Motor neuron (in vitro differentiated cells): ENCODE measurements around the gene NCOA5. TPM values are rescaled to one million over a fixed set of nuclear protein-coding genes. Genes with fewer than 3 reads are reported as not detected.

Experiments
- ATAC-seq, 8 experiments: fragments of 200-7000 bp; cut with Tn5 transposase; replicated peaks in 6 of 8; 2 replicates each; pipeline ENCODE4 v1.8.0; 2021; ENCODE audit warnings: mild to moderate bottlenecking in 8 of 8, moderate library complexity in 8 of 8
- H3K27ac ChIP-seq, 2 donors: fragments of 250-450 bp; sonication (Bioruptor Pico); 2 replicates each; pipeline ENCODE4 v1.9.0; 2021; ENCODE audit warnings: antibody characterized with exemption in 2 of 2, mild to moderate bottlenecking in 2 of 2, moderate library complexity in 1 of 2
- H3K4me1 ChIP-seq, 2 donors: fragments of 250-450 bp; sonication (Bioruptor Pico); replicated peaks in 1 of 2; 2 replicates each; pipeline ENCODE4 v1.6.1; 2021; ENCODE audit warnings: antibody characterized with exemption in 2 of 2, mild to moderate bottlenecking in 2 of 2, moderate library complexity in 1 of 2
- H3K4me3 ChIP-seq, 5 donors: fragments of 250-450 bp; sonication (Bioruptor Pico); 2 replicates each; pipeline ENCODE4 v1.9.0; 2021; ENCODE audit warnings: antibody characterized with exemption in 5 of 5, mild to moderate bottlenecking in 5 of 5, moderate library complexity in 4 of 5
- WGBS, 10 experiments: fragments of 450-650 bp; shearing (Covaris generic); methylation state at CpG; one replicate each; pipeline ENCODE4 v1.0.0; 2022; 5-methylcytosine and 5-hydroxymethylcytosine counted together
- in situ Hi-C, 9 experiments: fragments of 400-800 bp; cut with MboI; loops; one replicate each; pipeline ENCODE4 v1.15.0; 2021; ENCODE audit warnings: low sequenced_read_pairs in 9 of 9, low pct_unique_long_range_greater_than_20kb in 2 of 9; ENCODE audit not compliant: unreplicated experiment in 9 of 9
- total RNA-seq, 8 experiments: library from RNA; unstranded; fragments of 300-600 nt; gene quantifications; 2 replicates each; pipeline versions ENCODE4 v1.2.3 to v1.2.4, GENCODE V29; 2022

NCOA5 gene
- total RNA-seq, 8 experiments from 2014 or later: 11.9 to 44.1 (median 18.3) TPM

GRCh38 chr20:46063151-46063550 lies 26.6 kb downstream of the NCOA5 start:
- ATAC-seq: no peak
- in situ Hi-C loops: no loop called here
- 80 to 100% (median 95%) methylated on average over 1 to 7 of the region's 8 CpGs; no CpG with 5 or more reads in 3 of the 10 experiments for WGBS, 10 experiments
- Histone ChIP-seq H3K4me3 (no peak overlapping the region), H3K27ac (no peak overlapping the region), H3K4me1 (peaks cover 2 to 7% of the 10 kb centered on the region in 2 donors)

GRCh38 chr20:46062621-46063020 lies 27.1 kb downstream of the NCOA5 start:
- H3K4me3 ChIP-seq: no peak overlapping the region
- H3K4me1 ChIP-seq: peaks cover 2 to 12% of the 10 kb centered on the region in 2 donors
- in situ Hi-C loops: no loop called here
- no peak overlapping the region for H3K27ac ChIP-seq
- WGBS, 10 experiments: 70 to 100% (median 88%) methylated on average over 2 to 5 of the region's 12 CpGs; no CpG with 5 or more reads in 6 of the 10 experiments
- no peak for ATAC-seq

- in situ Hi-C loops: no loop called here
- WGBS, 10 experiments: 75 to 100% (median 97%) methylated on average over 1 to 4 of the region's 4 CpGs; no CpG with 5 or more reads in 6 of the 10 experiments
- no peak overlapping the region for H3K27ac ChIP-seq
Measured at GRCh38 chr20:46062151-46062550, 27.6 kb downstream of the NCOA5 start.

GRCh38 chr20:46060975-46061374 lies 28.8 kb downstream of the NCOA5 start:
- peaks cover 2 to 18% of the 10 kb centered on the region in 2 donors for H3K4me1 ChIP-seq
- WGBS, 10 experiments: 50 to 100% (median 80%) methylated on average over 1 to 3 of the region's 4 CpGs; no CpG with 5 or more reads in 5 of the 10 experiments
- no peak overlapping the region for H3K27ac ChIP-seq
- H3K4me3 ChIP-seq: no peak overlapping the region
- ATAC-seq: no peak
- in situ Hi-C loops: no loop called here

More at GRCh38 chr20:46062151-46062550, 27.6 kb downstream of the NCOA5 start:
- no peak overlapping the region for H3K4me3 ChIP-seq
- ATAC-seq: no peak
- H3K4me1 ChIP-seq: peaks cover 2 to 17% of the 10 kb centered on the region in 2 donors

GRCh38 chr20:46060301-46060881 lies 29.4 kb downstream of the NCOA5 start:
- no peak for ATAC-seq
- in situ Hi-C loops: no loop called here
- peaks cover 2 to 18% of the 10 kb centered on the region in 2 donors for H3K4me1 ChIP-seq
- 80 to 100% (median 86%) methylated on average over 1 to 2 of the region's 2 CpGs; no CpG with 5 or more reads in 3 of the 10 experiments for WGBS, 10 experiments
- no peak overlapping the region for H3K27ac ChIP-seq
- H3K4me3 ChIP-seq: no peak overlapping the region

- 0 to 27% (median 12%) methylated on average over 1 to 6 of the region's 35 CpGs; no CpG with 5 or more reads in 6 of the 10 experiments for WGBS, 10 experiments
- Histone ChIP-seq H3K27ac (no peak overlapping the region), H3K4me3 (peak overlapping the region in 3 of 5 donors; percentile 5 to 21 (median 9)), H3K4me1 (peaks cover 2 to 18% of the 10 kb centered on the region in 2 donors)
- ATAC-seq: peak; percentile 50 to 85 (median 80)
- in situ Hi-C loops: no loop called here
Measured at GRCh38 chr20:46058599-46059281, 31.0 kb downstream of the NCOA5 start.

- H3K4me3 ChIP-seq: peak overlapping the region in 3 of 5 donors; percentile 5 to 21 (median 9)
Measured at GRCh38 chr20:46057856-46058598, 31.7 kb downstream of the NCOA5 start.

GRCh38 chr20:46056970-46057855 lies 32.5 kb downstream of the NCOA5 start:
- WGBS, 10 experiments: 9 to 80% (median 33%) methylated on average over 1 to 14 of the region's 65 CpGs; no CpG with 5 or more reads in 5 of the 10 experiments
- Histone ChIP-seq H3K27ac (no peak overlapping the region), H3K4me1 (peaks cover 2 to 18% of the 10 kb centered on the region in 2 donors), H3K4me3 (peak overlapping the region in 2 of 5 donors; percentile 5 to 21)
- in situ Hi-C loops: no loop called here
- ATAC-seq: peak in 7 of 8 experiments; percentile 3 to 34 (median 8)

More at GRCh38 chr20:46057856-46058598, 31.7 kb downstream of the NCOA5 start:
- WGBS, 10 experiments: 0 to 80% (median 18%) methylated on average over 1 to 16 of the region's 66 CpGs; no CpG with 5 or more reads in 3 of the 10 experiments
- peak; percentile 54 to 88 (median 73) for ATAC-seq
- no peak overlapping the region for H3K27ac ChIP-seq
- peaks cover 2 to 18% of the 10 kb centered on the region in 2 donors for H3K4me1 ChIP-seq
- in situ Hi-C loops: no loop called here

- no peak overlapping the region for H3K27ac ChIP-seq
- peaks cover 2 to 18% of the 10 kb centered on the region in 2 donors for H3K4me1 ChIP-seq
- H3K4me3 ChIP-seq: no peak overlapping the region
- in situ Hi-C loops: no loop called here
- ATAC-seq: no peak
- 20 to 92% (median 52%) methylated on average over 1 to 3 of the region's 15 CpGs; no CpG with 5 or more reads in 2 of the 10 experiments for WGBS, 10 experiments
Measured at GRCh38 chr20:46056027-46056833, 33.5 kb downstream of the NCOA5 start.

GRCh38 chr20:46055269-46055668 lies 34.5 kb downstream of the NCOA5 start:
- H3K4me1 ChIP-seq: peaks cover 2 to 18% of the 10 kb centered on the region in 2 donors
- no peak overlapping the region for H3K4me3 ChIP-seq
- in situ Hi-C loops: no loop called here
- 14 to 40% (median 30%) methylated on average over 1 of the region's 1 CpG; no CpG with 5 or more reads in 6 of the 10 experiments for WGBS, 10 experiments
- no peak for ATAC-seq
- no peak overlapping the region for H3K27ac ChIP-seq

- Histone ChIP-seq H3K27ac (no peak overlapping the region), H3K4me3 (no peak overlapping the region), H3K4me1 (peaks cover under 1 to 18% of the 10 kb centered on the region in 2 donors)
- 6 to 53% (median 21%) methylated on average over 1 to 6 of the region's 6 CpGs; no CpG with 5 or more reads in 4 of the 10 experiments for WGBS, 10 experiments
- ATAC-seq: no peak
- in situ Hi-C loops: no loop called here
Measured at GRCh38 chr20:46054606-46055005, 35.2 kb downstream of the NCOA5 start.
